ENCODE data around the gene LRP5. TPM values are rescaled to one million over a fixed set of nuclear protein-coding genes. Genes with fewer than 3 reads are reported as not detected.

LRP5 gene
- total RNA-seq, 1 experiment from 2014 or later = 55.2 TPM

DNA sequence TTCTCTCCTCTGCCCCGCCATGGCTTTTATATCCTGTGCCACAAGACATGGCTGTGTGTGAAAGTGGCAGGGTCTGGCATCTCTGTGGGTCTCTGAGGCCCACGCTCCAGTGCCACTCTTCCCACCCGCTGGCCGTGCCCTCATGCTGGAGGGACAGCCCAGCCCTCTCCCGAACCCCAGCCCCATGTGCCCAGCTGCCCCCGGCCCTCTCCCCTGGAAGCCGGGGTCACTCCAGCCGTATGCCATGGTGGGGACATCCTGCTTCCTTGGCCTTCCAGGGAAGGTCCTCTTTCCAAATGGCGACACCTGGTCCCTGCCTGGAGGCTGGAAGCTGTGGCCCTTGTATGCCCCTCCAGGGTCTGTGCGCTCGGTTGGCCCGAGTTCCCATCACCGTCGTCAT is 84.9 kb downstream of the LRP5 start (continued):
- TF ChIP-seq ELF1 (IDR thresholded peaks at IDR 0.05; ENCODE audit: borderline replicate concordance, low read depth) (no peak), ATF3 (IDR thresholded peaks at IDR 0.05) (no peak), SIN3A (IDR thresholded peaks at IDR 0.05; ENCODE audit: low read depth) (no peak), MAX (IDR thresholded peaks at IDR 0.05) (no peak), EGR1 (IDR thresholded peaks at IDR 0.05; ENCODE audit: low read depth) (no peak)

GRCh38 chr11:68398995-68399851 is 86.8 kb downstream of the LRP5 start:
- ChIA-PET POLR2A (no interaction called here), CTCF (no interaction called here), RAD21 (ENCODE audit: low non-redundant PET in 1 of 2, low total read pairs in 2 of 2, uncharacterized antibody in 2 of 2, unreplicated experiment in 2 of 2) (no interaction called here)
- Histone ChIP-seq H4K20me1 (ENCODE audit: insufficient read depth) (no peaks in the 10 kb centered on the region), H3K4me1 (ENCODE audit: control insufficient read depth in 1 of 2, insufficient read depth in 2 of 2, low read length in 2 of 2) (no peaks in the 10 kb centered on the region), H3K9me3 (ENCODE audit: control insufficient read depth in 1 of 2, insufficient read depth in 1 of 2, low read depth in 1 of 2, low read length in 2 of 2) (no peaks in the 10 kb centered on the region), H2AFZ (ENCODE audit: low read depth, low read length, poor library complexity, severe bottlenecking) (no peak overlapping the region), H3K27ac (ENCODE audit: low read depth, low read length) (no peak overlapping the region), H3K9me2 (ENCODE audit: insufficient read depth) (no peaks in the 10 kb centered on the region), H3K36me3 (ENCODE audit: control insufficient read depth in 1 of 2, insufficient read depth in 2 of 2, low read length in 2 of 2) (peaks cover 0 to 6% of the 10 kb centered on the region in 2 experiments; a peak in 2 of 4 replicates), H3K79me2 (ENCODE audit: insufficient read depth, low read length) (no peaks in the 10 kb centered on the region), H3K4me2 (ENCODE audit: low read length) (no peak overlapping the region), H3K27me3 (ENCODE audit: insufficient read depth, low read length) (no peaks in the 10 kb centered on the region), H3K4me3 (replicated peaks in 1 of 2; ENCODE audit: low read depth in 1 of 2, low read length in 2 of 2) (no peak overlapping the region), H3K9ac (ENCODE audit: low read length) (no peak overlapping the region)
- DNase-seq (ENCODE audit: low read depth, low spot score) (no peak), ATAC-seq (no peak)
- no TSS peak for BruUV-seq (replicated peaks)
- no peak for TF ChIP-seq CBX3 (IDR thresholded peaks at IDR 0.05; ENCODE audit: low read depth)
- TF ChIP-seq FOSL1 (IDR thresholded peaks at IDR 0.05; ENCODE audit: low read depth) = no peak
- no peak for TF ChIP-seq TCF7L2 (IDR thresholded peaks at IDR 0.05; ENCODE audit: borderline replicate concordance, extremely low read depth, insufficient read depth, insufficient read length)
- no peak for TF ChIP-seq EZH2 (IDR thresholded peaks at IDR 0.05)
- TF ChIP-seq, protein P1, sequence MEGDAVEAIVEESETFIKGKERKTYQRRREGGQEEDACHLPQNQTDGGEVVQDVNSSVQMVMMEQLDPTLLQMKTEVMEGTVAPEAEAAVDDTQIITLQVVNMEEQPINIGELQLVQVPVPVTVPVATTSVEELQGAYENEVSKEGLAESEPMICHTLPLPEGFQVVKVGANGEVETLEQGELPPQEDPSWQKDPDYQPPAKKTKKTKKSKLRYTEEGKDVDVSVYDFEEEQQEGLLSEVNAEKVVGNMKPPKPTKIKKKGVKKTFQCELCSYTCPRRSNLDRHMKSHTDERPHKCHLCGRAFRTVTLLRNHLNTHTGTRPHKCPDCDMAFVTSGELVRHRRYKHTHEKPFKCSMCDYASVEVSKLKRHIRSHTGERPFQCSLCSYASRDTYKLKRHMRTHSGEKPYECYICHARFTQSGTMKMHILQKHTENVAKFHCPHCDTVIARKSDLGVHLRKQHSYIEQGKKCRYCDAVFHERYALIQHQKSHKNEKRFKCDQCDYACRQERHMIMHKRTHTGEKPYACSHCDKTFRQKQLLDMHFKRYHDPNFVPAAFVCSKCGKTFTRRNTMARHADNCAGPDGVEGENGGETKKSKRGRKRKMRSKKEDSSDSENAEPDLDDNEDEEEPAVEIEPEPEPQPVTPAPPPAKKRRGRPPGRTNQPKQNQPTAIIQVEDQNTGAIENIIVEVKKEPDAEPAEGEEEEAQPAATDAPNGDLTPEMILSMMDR (IDR thresholded peaks at IDR 0.05 in 2 of 3, conservative IDR thresholded peaks at IDR 0.05 in 1 of 3; ENCODE audit: borderline replicate concordance in 1 of 3, insufficient read depth in 1 of 3, low read depth in 2 of 3, low read length in 2 of 3) = no peak
- TF ChIP-seq, protein P2, sequence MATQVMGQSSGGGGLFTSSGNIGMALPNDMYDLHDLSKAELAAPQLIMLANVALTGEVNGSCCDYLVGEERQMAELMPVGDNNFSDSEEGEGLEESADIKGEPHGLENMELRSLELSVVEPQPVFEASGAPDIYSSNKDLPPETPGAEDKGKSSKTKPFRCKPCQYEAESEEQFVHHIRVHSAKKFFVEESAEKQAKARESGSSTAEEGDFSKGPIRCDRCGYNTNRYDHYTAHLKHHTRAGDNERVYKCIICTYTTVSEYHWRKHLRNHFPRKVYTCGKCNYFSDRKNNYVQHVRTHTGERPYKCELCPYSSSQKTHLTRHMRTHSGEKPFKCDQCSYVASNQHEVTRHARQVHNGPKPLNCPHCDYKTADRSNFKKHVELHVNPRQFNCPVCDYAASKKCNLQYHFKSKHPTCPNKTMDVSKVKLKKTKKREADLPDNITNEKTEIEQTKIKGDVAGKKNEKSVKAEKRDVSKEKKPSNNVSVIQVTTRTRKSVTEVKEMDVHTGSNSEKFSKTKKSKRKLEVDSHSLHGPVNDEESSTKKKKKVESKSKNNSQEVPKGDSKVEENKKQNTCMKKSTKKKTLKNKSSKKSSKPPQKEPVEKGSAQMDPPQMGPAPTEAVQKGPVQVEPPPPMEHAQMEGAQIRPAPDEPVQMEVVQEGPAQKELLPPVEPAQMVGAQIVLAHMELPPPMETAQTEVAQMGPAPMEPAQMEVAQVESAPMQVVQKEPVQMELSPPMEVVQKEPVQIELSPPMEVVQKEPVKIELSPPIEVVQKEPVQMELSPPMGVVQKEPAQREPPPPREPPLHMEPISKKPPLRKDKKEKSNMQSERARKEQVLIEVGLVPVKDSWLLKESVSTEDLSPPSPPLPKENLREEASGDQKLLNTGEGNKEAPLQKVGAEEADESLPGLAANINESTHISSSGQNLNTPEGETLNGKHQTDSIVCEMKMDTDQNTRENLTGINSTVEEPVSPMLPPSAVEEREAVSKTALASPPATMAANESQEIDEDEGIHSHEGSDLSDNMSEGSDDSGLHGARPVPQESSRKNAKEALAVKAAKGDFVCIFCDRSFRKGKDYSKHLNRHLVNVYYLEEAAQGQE (IDR thresholded peaks at IDR 0.05; ENCODE audit: low read depth) = no peak
- no peak for TF ChIP-seq POLR2A (IDR thresholded peaks at IDR 0.05; ENCODE audit: borderline replicate concordance, extremely low read depth, insufficient read depth, insufficient read length)
- TF ChIP-seq ZFX (IDR thresholded peaks at IDR 0.05) = no peak
- no peak for TF ChIP-seq SP1 (IDR thresholded peaks at IDR 0.05; ENCODE audit: low read depth)
- no peak for TF ChIP-seq JUND (IDR thresholded peaks at IDR 0.05)
- TF ChIP-seq ATF3 (IDR thresholded peaks at IDR 0.05) = no peak
- no peak for TF ChIP-seq RAD21 (IDR thresholded peaks at IDR 0.05; ENCODE audit: low read depth)
- intact Hi-C loops (cut with micrococcal nuclease) = no loop called here

All from HCT116 (cell line).